ENCODE results near the gene FGF22.

The FGF22 gene

DNA sequence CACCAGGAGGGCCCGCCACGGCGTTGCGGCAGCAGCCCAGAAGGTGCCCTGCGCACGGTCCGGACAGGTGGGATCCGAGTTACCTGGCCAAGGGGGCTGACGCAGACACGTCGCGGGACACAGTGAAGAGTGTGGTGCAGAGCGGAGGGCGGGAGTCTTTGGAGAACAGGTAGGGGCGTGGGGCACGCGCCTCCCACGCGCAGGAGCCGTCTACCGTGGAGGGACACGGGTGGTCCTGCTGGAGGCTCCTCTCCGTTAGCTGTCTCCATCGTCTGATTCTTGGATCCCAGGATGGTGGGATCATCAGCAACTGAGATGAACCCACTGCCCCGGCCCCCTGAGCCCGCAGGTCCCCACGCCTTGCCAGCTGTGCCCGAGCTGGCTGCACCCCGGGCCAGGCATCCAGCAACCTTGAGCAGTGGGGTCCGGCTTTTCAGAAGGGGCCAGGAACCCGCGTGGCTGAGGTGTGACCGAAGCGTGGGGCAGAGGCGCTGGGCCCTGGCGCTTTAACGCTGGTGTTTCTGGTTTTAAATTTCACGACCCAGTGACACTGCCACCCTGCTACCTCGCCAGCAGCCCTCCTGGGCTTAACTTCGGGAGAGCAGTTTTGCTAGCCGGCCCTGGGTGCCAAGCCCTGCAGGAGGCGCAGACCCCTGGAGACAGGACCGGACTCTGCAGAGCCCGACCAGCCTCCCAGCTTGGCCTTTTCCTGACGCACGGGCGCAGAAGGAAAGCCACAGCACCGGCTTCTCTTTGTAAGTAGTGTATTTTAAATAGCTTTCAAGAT, 7.3 kb downstream of the FGF22 start:
- DNase-seq (ENCODE audit: low read depth), result no peak
- no peak overlapping the region for H3K4me3 ChIP-seq (ENCODE audit: low read depth, low read length)
- TF ChIP-seq, protein P1, sequence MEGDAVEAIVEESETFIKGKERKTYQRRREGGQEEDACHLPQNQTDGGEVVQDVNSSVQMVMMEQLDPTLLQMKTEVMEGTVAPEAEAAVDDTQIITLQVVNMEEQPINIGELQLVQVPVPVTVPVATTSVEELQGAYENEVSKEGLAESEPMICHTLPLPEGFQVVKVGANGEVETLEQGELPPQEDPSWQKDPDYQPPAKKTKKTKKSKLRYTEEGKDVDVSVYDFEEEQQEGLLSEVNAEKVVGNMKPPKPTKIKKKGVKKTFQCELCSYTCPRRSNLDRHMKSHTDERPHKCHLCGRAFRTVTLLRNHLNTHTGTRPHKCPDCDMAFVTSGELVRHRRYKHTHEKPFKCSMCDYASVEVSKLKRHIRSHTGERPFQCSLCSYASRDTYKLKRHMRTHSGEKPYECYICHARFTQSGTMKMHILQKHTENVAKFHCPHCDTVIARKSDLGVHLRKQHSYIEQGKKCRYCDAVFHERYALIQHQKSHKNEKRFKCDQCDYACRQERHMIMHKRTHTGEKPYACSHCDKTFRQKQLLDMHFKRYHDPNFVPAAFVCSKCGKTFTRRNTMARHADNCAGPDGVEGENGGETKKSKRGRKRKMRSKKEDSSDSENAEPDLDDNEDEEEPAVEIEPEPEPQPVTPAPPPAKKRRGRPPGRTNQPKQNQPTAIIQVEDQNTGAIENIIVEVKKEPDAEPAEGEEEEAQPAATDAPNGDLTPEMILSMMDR (IDR thresholded peaks at IDR 0.05; ENCODE audit: low read depth, low read length, missing control alignments), result no peak

DNA sequence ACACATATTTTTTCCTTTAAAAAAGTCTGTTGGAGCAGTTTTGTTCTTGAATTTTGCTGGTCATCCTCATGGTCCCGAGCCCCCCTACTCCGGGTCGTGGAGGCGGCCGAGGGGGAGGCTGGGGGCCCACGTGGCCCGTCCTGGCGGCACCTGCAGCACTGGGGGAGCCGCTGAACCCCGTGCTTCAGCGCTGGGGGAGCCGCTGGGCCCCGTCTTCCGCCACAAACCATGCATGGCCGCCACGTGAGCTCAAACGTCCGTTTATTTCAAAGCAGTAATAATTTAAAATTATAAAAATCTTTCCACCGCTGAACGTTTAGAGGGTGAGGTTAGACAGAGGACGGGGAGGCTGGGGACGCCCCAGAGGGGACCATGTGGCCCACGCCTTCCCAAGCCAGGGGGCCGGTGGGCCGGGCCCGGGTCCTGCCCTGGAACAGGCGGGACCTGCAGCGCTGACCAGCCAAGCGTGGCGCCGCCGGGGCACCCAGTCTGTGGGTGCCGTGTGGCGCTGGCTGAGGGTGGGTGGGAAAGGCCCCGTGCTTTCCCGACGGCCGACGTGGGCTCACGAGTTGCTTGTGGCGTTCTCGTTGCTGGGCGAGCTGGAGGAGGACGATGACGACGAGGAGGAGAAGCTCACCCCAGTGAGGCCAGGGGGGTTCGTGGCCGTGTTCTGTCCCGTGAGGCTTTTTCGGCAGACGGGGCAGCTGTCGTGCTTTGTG, 8.0 kb downstream of the FGF22 start:
- H3K4me3 ChIP-seq (ENCODE audit: low read depth, low read length), result no peak overlapping the region
- no peak for DNase-seq (ENCODE audit: low read depth)
- TF ChIP-seq, protein P1 (IDR thresholded peaks at IDR 0.05; ENCODE audit: low read depth, low read length, missing control alignments), result no peak

GRCh38 chr19:648305-648704, 8.6 kb downstream of the FGF22 start:
- no peak overlapping the region for H3K4me3 ChIP-seq (ENCODE audit: low read depth, low read length)
- TF ChIP-seq, protein P1 (IDR thresholded peaks at IDR 0.05; ENCODE audit: low read depth, low read length, missing control alignments), result no peak
- no peak for DNase-seq (ENCODE audit: low read depth)

DNA sequence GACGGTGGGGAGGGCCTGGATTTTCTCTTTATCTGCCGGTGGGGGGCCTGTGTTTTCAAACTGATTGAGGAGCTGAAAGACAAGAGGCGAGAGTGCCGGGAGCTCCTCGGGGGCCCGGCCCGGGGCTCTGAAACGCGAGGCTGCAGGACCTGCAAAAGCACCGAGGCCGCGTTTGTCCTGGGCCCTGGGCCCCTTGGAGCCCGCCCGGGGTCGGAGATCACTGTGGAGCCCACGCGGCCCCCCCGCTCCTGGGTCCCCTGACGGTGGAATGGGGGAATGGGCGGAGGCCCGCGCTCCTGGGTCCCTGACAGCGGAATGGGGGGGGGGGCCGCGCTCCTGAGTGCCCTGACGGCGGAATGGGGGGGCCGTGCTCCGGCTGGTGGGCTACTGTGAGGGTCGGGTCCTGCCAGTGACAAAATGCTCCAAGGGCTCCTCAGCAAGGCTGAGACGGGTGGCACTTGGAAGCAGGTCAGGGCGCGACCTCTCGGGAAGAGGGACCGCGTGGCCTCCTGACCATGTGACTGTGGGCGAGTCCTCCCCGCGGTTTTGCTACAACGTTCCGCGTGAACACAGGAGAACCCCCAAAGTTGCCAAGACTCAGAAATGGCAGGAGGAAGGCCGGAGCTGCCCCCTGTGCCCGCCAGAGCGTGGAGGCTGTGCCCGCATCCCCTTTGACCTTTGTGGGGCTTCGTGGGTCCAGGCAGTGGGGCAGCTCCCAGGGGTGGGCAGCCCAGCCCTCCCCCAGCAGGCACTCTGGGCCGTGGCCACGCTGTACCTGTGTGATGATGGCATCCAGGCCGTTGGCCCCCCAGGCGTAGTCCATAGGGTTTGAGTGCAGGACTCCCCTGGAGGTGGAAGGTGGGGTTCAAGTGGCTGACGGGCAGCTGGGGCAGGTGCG, 9.5 kb downstream of the FGF22 start:
- H3K4me3 ChIP-seq (ENCODE audit: low read depth, low read length), result no peak overlapping the region
- TF ChIP-seq, protein P1 (IDR thresholded peaks at IDR 0.05; ENCODE audit: low read depth, low read length, missing control alignments), result no peak
- no peak for DNase-seq (ENCODE audit: low read depth)

- TF ChIP-seq, protein P1 (IDR thresholded peaks at IDR 0.05; ENCODE audit: low read depth, low read length, missing control alignments), result no peak
- DNase-seq (ENCODE audit: low read depth), result no peak
- H3K4me3 ChIP-seq (ENCODE audit: low read depth, low read length), result no peak overlapping the region
These were observed 10.4 kb downstream of the FGF22 start for GRCh38 chr19:650121-650520.

GRCh38 chr19:651114-651818, 11.6 kb downstream of the FGF22 start:
- no peak for DNase-seq (ENCODE audit: low read depth)
- TF ChIP-seq, protein P1 (IDR thresholded peaks at IDR 0.05; ENCODE audit: low read depth, low read length, missing control alignments), result no peak
- H3K4me3 ChIP-seq (ENCODE audit: low read depth, low read length), result no peak overlapping the region
